HG03442 (cell line): Measurements from ENCODE around the gene TBXT.

Source experiments
- ATAC-seq: cut with Tn5 transposase; IDR thresholded peaks from one replicate; pipeline ENCODE4 v1.9.1; 2021; ENCODE audit warnings: mild to moderate bottlenecking, moderate library complexity; ENCODE audit not compliant: unreplicated experiment

The TBXT gene

GRCh38 chr6:166121726-166122125 lies 45.9 kb downstream of the TBXT start:
- ATAC-seq, result no peak

- ATAC-seq, result no peak
These were observed 48.3 kb downstream of the TBXT start for GRCh38 chr6:166119116-166119911.

GRCh38 chr6:166115609-166116008 lies 52.0 kb downstream of the TBXT start:
- ATAC-seq, result no peak

- ATAC-seq, result no peak
These were observed 55.1 kb downstream of the TBXT start for GRCh38 chr6:166112580-166112979.

- no peak for ATAC-seq
These were observed 58.0 kb downstream of the TBXT start for GRCh38 chr6:166109608-166110007.
